H54 (cell line): ENCODE data around the gene TTLL11.
"Not testable (repeated sequence)": the region's sequence is repeated elsewhere in the genome, so short reads cannot be mapped to it uniquely, and the experiment has no call there.

ENCODE experiments used
- DNase-seq: peaks from one replicate; pipeline ENCODE4 v3.0.0; 2011; ENCODE audit warnings: low spot score, mixed read lengths; ENCODE audit not compliant: insufficient read length
- FAIRE-seq: peaks from 3 replicates; lab custom pipeline; 2011; peaks lifted over from hg19 to GRCh38; lab: Jason Lieb, UNC
- POLR2A ChIP-seq: IDR thresholded peaks from 2 replicates; pipeline ENCODE4 v1.6.1; 2011; ENCODE audit warnings: low read depth, mild to moderate bottlenecking, low read length

TTLL11 gene

DNA sequence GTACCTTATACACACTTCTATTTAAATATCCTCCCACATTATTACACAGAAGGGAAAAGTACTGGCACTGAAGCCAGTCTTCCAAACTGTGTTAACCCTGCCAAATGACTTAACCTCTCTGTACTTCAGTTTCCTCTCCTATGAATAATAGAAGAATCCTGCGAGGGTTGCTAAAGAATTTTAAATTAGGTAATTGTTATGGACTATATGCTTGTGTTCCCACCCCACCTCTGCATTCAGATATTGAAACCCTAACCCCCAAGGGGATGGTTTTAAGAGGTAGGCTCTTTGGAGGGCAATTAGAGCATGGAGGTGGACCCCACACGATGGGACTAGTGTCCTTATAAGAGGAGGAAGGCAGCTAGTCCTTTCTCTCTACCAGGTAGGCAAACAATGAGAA lies 72.7 kb downstream of the TTLL11 start:
- no peak for FAIRE-seq
- DNase-seq = no peak
- TF ChIP-seq POLR2A = no peak

GRCh38 chr9:122016744-122017143 lies 76.4 kb downstream of the TTLL11 start:
- no peak for FAIRE-seq
- TF ChIP-seq POLR2A = no peak
- DNase-seq = no peak

DNA sequence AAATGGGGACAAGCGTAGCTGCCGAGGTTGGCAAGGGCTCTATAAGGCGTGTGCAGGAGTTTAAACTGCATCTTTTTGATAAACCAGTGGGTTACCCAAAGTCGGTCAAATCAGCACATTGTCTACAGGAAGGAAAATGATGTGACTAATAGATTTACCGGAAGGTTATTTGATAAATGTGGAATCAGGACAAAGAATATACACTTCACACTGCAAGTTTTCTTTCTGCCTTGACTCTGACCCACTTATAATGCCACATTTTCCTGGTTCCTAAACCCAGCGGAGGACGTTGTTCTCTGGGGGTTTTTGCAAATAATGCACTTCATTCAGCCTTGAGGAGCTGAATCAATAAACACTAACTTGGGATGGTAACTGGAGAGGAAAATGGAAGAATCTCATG lies 76.8 kb downstream of the TTLL11 start:
- FAIRE-seq (no peak), DNase-seq (no peak)
- TF ChIP-seq POLR2A = no peak

DNA sequence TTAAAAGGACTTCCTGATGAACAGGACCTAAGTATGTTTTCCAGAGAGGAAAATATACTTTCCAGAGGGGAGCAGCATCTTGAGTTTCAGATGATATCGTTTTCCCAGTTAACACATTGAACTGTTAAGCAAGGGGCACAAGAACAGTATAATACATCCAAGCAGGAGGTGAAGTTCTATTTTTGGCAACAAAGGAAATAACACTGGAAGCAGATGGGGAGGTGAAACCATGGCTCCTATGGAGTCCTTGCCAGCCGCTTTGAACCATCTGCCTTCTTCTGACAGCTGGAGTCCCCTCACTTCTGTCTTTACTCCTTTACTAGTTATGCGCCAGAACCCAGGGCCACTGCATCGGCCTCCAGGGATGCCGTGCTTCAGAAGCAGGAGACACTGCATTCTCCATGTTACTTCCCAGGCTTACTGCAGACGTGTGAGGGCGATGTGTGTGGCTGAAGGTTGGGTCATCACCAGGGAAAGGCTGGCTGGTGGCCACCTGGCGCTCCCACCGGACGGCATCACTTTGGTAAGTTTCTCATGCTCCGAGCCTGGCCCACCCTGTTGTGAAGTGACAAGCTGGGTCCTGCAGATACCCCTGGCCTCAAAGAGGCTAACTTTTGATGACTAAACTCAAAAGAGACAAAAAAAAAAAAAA lies 77.8 kb downstream of the TTLL11 start:
- FAIRE-seq (no peak), DNase-seq (no peak)
- no peak for TF ChIP-seq POLR2A

DNA sequence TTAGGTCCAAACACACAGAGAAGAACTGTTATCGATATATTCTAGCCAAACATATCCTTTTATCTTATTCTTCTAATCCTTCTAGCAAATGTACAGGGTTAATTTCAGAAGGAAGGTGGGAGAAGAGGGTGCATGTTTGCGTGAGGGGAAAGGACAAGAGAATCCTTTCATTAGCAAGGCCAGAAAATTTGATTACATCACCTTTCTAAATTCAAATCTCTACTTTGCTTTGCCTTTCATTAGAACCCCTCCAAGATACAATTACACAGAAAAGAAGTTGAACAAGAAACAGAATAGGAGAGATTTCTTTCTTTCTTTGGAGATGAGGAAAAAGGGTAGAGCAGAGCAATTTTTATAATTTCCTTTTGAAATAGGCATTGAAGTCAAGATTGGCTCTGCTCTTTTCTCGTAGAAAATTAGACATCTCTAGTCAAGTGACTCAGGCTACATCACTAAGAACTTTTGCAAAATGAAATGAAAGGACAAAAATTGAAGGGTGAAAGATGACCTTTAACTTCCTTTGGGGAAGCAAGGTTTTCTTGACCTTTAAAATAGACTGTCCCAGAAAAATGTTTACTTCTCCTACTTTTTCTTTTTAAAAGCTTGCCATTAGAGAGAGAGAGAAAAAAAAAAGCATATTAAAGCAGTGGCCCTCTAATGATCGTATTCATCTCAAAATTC lies 81.2 kb downstream of the TTLL11 start:
- DNase-seq = no peak
- FAIRE-seq = no peak
- no peak for TF ChIP-seq POLR2A

- no peak for TF ChIP-seq POLR2A
- peak; percentile 77 for FAIRE-seq
- no peak for DNase-seq
These were observed 84.5 kb downstream of the TTLL11 start for GRCh38 chr9:122008559-122008958.

- TF ChIP-seq POLR2A = no peak
- FAIRE-seq (peak; percentile 52), DNase-seq (no peak)
These were observed 85.3 kb downstream of the TTLL11 start for GRCh38 chr9:122007837-122008236.

DNA sequence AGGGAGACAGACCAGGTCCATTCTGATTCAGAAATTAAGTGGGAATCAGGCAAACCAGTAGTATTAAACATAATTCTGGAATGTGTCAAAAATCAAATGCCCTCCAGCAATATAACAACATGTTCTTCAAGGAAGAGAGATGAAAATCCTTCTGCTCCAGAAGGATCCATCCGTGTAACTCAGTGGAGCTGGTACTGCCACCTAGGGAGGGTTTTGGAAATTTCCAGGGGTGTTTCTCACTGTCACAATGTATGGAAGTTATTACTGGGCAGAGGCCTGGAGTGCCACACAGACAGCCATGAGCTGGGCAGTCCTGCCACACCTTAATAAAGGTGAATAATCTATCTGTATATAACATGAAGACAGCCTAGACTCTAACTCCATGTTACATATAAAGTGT lies 87.5 kb downstream of the TTLL11 start:
- DNase-seq (peak; percentile 71), FAIRE-seq (peak; percentile 95)
- TF ChIP-seq POLR2A = no peak

GRCh38 chr9:122004589-122004988 lies 88.5 kb downstream of the TTLL11 start:
- DNase-seq (no peak), FAIRE-seq (no peak)
- TF ChIP-seq POLR2A = no peak

DNA sequence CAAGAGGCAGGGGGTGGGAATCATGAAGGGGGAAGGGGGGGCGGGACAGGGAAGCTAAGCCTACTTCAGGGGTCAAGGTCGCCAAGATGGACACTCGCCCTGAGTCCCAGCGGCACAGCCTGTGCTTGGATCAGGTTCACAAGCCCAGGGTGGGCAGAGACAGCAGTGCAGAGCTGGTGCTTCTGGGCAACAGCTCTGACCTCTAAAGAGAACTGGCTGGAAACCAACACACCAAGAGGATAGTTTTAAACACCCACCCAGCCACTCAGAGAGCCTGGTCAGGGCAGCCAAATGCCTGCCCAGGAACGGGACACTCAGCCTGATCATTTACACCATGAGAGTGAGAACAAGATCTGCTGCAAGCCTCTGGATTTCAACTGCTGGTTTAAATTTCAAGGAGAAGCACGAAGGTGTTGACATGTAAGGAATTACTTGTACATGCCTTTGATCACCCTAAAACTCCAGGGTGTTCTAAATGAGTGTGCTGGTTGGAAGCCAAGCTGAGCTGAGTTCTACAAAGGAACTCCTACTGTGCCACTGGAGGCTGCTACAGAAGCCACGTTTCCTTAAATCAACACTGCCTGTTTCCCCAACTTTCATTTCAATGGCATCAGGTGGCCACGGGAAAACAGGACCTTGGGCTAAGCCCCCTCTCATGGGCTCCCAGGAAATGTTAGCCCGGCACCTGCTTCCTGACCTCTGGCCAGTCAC lies 91.5 kb downstream of the TTLL11 start:
- FAIRE-seq (peak; percentile 38), DNase-seq (no peak)
- no peak for TF ChIP-seq POLR2A

DNA sequence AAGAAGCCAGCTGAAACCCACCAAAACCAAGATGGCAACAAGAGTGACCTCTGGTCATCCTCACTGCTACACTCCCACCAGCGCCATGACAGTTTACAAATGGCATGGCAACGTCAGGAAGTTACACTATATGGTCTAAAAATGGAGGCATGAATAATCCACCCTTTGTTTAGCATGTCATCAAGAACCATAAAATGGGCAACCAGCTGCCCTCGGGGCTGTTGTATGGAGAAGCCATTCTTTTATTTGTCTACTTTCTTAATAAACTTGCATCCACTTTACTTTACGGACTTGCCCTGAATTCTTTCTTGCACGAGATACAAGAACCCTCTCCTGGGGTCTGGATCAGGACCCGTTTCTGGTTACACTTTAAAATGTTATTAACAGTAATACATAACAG lies 92.6 kb downstream of the TTLL11 start:
- not testable (repeated sequence) for DNase-seq, FAIRE-seq

- no peak for TF ChIP-seq POLR2A
- FAIRE-seq (no peak), DNase-seq (no peak)
These were observed 93.6 kb downstream of the TTLL11 start for GRCh38 chr9:121999556-121999955.

- no peak for TF ChIP-seq POLR2A
- DNase-seq (no peak), FAIRE-seq (no peak)
These were observed 94.5 kb downstream of the TTLL11 start for GRCh38 chr9:121998513-121999049.

- FAIRE-seq (no peak), DNase-seq (no peak)
- no peak for TF ChIP-seq POLR2A
These were observed 95.3 kb downstream of the TTLL11 start for GRCh38 chr9:121997791-121998190.
